ENCODE results near the gene ITGA3.

- TF ChIP-seq, protein P1, sequence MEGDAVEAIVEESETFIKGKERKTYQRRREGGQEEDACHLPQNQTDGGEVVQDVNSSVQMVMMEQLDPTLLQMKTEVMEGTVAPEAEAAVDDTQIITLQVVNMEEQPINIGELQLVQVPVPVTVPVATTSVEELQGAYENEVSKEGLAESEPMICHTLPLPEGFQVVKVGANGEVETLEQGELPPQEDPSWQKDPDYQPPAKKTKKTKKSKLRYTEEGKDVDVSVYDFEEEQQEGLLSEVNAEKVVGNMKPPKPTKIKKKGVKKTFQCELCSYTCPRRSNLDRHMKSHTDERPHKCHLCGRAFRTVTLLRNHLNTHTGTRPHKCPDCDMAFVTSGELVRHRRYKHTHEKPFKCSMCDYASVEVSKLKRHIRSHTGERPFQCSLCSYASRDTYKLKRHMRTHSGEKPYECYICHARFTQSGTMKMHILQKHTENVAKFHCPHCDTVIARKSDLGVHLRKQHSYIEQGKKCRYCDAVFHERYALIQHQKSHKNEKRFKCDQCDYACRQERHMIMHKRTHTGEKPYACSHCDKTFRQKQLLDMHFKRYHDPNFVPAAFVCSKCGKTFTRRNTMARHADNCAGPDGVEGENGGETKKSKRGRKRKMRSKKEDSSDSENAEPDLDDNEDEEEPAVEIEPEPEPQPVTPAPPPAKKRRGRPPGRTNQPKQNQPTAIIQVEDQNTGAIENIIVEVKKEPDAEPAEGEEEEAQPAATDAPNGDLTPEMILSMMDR (IDR thresholded peaks at IDR 0.05; ENCODE audit: low read length), result no peak
- TF ChIP-seq EZH2 (IDR thresholded peaks at IDR 0.05; ENCODE audit: borderline replicate concordance, low read length), result no peak
These were observed 35.3 kb downstream of the ITGA3 start for GRCh38 chr17:50090971-50091917.
